NCI-H2081 (cell line): Measurements from ENCODE around the gene SYNPR.
A peak's percentile ranks its signal among the peaks of the same experiment; 100 is the strongest.

Experiments
- DNase-seq, 2 experiments: peaks; one replicate each; lab custom pipeline; 2025; lab: John Stamatoyannopoulos, UW

SYNPR gene

GRCh38 chr3:63624941-63625560 is 346.9 kb downstream of the SYNPR start:
- DNase-seq, result peak in 1 of 2 experiments; percentile 33

GRCh38 chr3:63631670-63632069 is 353.6 kb downstream of the SYNPR start:
- no peak for DNase-seq

- DNase-seq, result no peak
Measured at GRCh38 chr3:63635186-63635585, 357.1 kb downstream of the SYNPR start.

- no peak for DNase-seq
Measured at GRCh38 chr3:63639806-63640205, 361.7 kb downstream of the SYNPR start.

- no peak for DNase-seq
Measured at GRCh38 chr3:63642488-63642887, 364.4 kb downstream of the SYNPR start.

GRCh38 chr3:63644212-63644797 is 366.2 kb downstream of the SYNPR start:
- no peak for DNase-seq

GRCh38 chr3:63644928-63645781 is 367.0 kb downstream of the SYNPR start:
- DNase-seq, result peak in 1 of 2 experiments; percentile 4

GRCh38 chr3:63652066-63652725 is 374.1 kb downstream of the SYNPR start, which contains the start of gene SNTN:
SNTN (plus strand) TSS chr3:63652675; CDS start chr3:63652688, 13 bp downstream.
- no peak for DNase-seq

GRCh38 chr3:63654211-63654610 is 376.1 kb downstream of the SYNPR start:
- DNase-seq, result no peak

GRCh38 chr3:63654931-63655330 is 376.8 kb downstream of the SYNPR start:
- DNase-seq, result no peak

- DNase-seq, result no peak
Measured at GRCh38 chr3:63655519-63655918, 377.4 kb downstream of the SYNPR start.

- no peak for DNase-seq
Measured at GRCh38 chr3:63656786-63657185, 378.7 kb downstream of the SYNPR start.

- no peak for DNase-seq
Measured at GRCh38 chr3:63661242-63661641, 383.1 kb downstream of the SYNPR start.

GRCh38 chr3:63662011-63662410 is 383.9 kb downstream of the SYNPR start:
- no peak for DNase-seq

- no peak for DNase-seq
Measured at GRCh38 chr3:63662500-63662899, 384.4 kb downstream of the SYNPR start.
